Activated B cell treated with CpG ODN at 0.5 μM for 24 hours (primary cell): Measurements from ENCODE around the gene KCNMB2. TPM values are rescaled to one million over a fixed set of nuclear protein-coding genes. Genes with fewer than 3 reads are reported as not detected.

Experiments used
- ATAC-seq: fragments of 200-7000 bp; cut with Tn5 transposase; one replicate; pipeline ENCODE4 v1.10.0; 2021; ENCODE audit warnings: low read depth, mild to moderate bottlenecking, moderate library complexity
- CTCF ChIA-PET: fragments of 350-600 bp; sonication (Branson Sonifier 250); formaldehyde crosslinking; loops from one replicate; lab custom pipeline; 2021; ENCODE audit warnings: antibody characterized with exemption; lab: Charles Lee
- POLR2A ChIA-PET: fragments of 350-600 bp; sonication (Branson Sonifier 250); formaldehyde crosslinking; loops from one replicate; lab custom pipeline; 2021; ENCODE audit warnings: antibody characterized with exemption; lab: Charles Lee
- DNase-seq: peaks from one replicate; pipeline ENCODE4 v3.0.0; 2022
- H3K27ac Mint-ChIP-seq: one replicate; pipeline ENCODE4 v1.8.0; 2020; ENCODE audit warnings: mixed read lengths
- H3K27me3 Mint-ChIP-seq: one replicate; pipeline ENCODE4 v1.8.0; 2021; ENCODE audit warnings: mixed read lengths
- H3K36me3 Mint-ChIP-seq: one replicate; pipeline ENCODE4 v1.8.0; 2021; ENCODE audit warnings: low read depth, mixed read lengths
- H3K4me1 Mint-ChIP-seq: one replicate; pipeline ENCODE4 v1.8.0; 2021; ENCODE audit warnings: mixed read lengths
- H3K4me3 Mint-ChIP-seq: one replicate; pipeline ENCODE4 v1.8.0; 2020; ENCODE audit warnings: mild to moderate bottlenecking, mixed read lengths
- H3K9me3 Mint-ChIP-seq: one replicate; pipeline ENCODE4 v1.8.0; 2020; ENCODE audit warnings: mixed read lengths
- intact Hi-C: fragments of 100-400 bp; cut with micrococcal nuclease; formaldehyde crosslinking; loops from one replicate; pipeline ENCODE4 v1.15.1; 2024
- total RNA-seq: library from RNA; stranded (reverse); gene quantifications from 2 replicates; pipeline ENCODE4 v1.2.3, GENCODE V29; 2022
- TF ChIP-seq, protein P1 (sequence below): fragments of 200-600 bp; IDR thresholded peaks from one replicate; pipeline ENCODE4 v1.8.0; 2022; ENCODE audit warnings: antibody characterized with exemption, mild to moderate bottlenecking

KCNMB2 gene
- total RNA-seq, 1 donor from 2014 or later, result not detected

DNA sequence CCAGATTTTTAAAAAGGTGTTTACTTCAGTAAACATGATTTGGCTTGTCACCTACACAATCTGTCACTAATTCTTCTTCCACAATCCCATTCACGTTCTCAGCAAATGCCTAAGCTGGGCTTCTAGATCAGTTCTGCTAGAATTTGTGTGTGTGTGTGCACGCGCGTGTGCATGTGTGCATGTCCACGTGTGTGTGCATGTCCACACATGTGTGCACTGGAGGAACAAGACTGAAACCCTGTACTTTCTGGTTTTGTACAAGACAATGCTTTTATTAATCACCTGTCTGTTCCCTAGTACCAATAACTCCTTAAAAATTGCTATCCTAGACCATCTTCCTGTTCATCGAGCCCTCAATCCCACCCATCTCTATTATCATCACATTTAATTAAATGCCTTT lies 229.2 kb downstream of the KCNMB2 start:
- no peaks in the 10 kb centered on the region for H3K36me3 Mint-ChIP-seq
- ChIA-PET POLR2A (no interaction called here), CTCF (no interaction called here)
- no peak overlapping the region for H3K27ac Mint-ChIP-seq
- ATAC-seq (no peak), DNase-seq (no peak)
- H3K27me3 Mint-ChIP-seq, result no peaks in the 10 kb centered on the region
- H3K9me3 Mint-ChIP-seq, result no peaks in the 10 kb centered on the region
- H3K4me1 Mint-ChIP-seq, result no peaks in the 10 kb centered on the region
- TF ChIP-seq, protein P1, sequence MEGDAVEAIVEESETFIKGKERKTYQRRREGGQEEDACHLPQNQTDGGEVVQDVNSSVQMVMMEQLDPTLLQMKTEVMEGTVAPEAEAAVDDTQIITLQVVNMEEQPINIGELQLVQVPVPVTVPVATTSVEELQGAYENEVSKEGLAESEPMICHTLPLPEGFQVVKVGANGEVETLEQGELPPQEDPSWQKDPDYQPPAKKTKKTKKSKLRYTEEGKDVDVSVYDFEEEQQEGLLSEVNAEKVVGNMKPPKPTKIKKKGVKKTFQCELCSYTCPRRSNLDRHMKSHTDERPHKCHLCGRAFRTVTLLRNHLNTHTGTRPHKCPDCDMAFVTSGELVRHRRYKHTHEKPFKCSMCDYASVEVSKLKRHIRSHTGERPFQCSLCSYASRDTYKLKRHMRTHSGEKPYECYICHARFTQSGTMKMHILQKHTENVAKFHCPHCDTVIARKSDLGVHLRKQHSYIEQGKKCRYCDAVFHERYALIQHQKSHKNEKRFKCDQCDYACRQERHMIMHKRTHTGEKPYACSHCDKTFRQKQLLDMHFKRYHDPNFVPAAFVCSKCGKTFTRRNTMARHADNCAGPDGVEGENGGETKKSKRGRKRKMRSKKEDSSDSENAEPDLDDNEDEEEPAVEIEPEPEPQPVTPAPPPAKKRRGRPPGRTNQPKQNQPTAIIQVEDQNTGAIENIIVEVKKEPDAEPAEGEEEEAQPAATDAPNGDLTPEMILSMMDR, result no peak
- intact Hi-C loops, result no loop called here
- no peak overlapping the region for H3K4me3 Mint-ChIP-seq

DNA sequence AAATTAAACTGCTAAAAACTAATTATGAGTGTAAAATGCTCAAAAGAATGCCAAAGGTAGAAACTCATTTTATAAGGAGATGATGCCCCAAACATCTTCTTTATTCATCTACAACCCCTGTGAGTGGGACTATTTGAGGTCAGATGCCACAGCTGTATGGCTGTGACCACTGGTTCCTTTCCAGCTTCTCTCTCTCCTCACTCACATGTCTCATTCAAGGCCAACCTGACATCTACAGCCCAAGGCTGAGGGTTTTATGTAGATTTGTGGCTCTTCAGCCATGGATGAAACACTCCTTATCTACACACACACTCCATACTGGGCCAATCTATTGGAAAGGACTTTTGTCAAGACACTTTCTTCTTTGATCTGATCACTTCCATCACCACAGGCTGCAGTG lies 231.3 kb downstream of the KCNMB2 start:
- no peak for ATAC-seq
- CTCF ChIA-PET, result no interaction called here

DNA sequence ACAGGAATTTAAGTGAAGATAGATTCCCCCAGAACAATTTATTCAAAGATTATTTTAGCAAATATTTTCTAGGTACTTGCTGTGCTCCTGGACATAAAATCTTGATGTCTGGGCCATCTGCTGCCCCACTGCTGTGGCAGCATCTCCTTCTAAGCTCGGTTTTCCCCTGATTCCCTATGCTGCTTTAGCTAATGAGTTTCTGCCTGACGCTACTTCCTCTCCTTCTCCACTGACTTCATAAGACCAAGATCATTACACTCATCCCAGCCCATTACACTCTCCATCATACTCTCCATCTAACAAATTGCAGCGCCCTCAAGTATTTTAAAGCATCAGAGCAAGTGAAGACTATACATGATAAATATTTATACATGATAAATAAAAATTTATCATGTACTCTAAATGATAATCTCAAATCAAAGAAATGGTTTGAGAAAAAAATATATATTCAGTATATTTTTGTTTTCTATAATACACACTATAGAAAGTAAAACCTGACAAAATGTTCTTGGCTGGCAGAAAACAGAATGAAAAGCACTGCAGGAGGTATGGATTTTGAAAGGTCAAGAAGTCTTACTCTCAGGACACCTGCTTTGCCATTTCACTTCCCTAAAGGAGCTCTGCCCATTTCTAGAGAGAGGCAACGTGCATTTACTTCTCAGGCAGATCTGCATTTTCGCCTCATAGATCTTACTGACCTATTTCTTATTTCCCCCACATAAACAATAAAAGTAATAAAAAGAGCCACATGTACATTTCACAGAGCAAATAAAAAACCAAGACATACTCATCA lies 232.0 kb downstream of the KCNMB2 start:
- CTCF ChIA-PET, result no interaction called here
- intact Hi-C loops, result no loop called here
- POLR2A ChIA-PET, result no interaction called here
- no peaks in the 10 kb centered on the region for H3K9me3 Mint-ChIP-seq
- H3K27me3 Mint-ChIP-seq, result no peaks in the 10 kb centered on the region
- no peak for ATAC-seq
- no peak overlapping the region for H3K4me3 Mint-ChIP-seq
- no peak for DNase-seq
- H3K4me1 Mint-ChIP-seq, result no peaks in the 10 kb centered on the region
- TF ChIP-seq, protein P1, result no peak
- no peak overlapping the region for H3K27ac Mint-ChIP-seq
- no peaks in the 10 kb centered on the region for H3K36me3 Mint-ChIP-seq

More for the DNA sequence above, 231.3 kb downstream of the KCNMB2 start:
- Mint-ChIP-seq H3K4me3 (no peak overlapping the region), H3K4me1 (no peaks in the 10 kb centered on the region), H3K36me3 (no peaks in the 10 kb centered on the region), H3K9me3 (no peaks in the 10 kb centered on the region), H3K27ac (no peak overlapping the region), H3K27me3 (no peaks in the 10 kb centered on the region)
- TF ChIP-seq, protein P1, result no peak
- intact Hi-C loops, result no loop called here
- POLR2A ChIA-PET, result no interaction called here
- no peak for DNase-seq

DNA sequence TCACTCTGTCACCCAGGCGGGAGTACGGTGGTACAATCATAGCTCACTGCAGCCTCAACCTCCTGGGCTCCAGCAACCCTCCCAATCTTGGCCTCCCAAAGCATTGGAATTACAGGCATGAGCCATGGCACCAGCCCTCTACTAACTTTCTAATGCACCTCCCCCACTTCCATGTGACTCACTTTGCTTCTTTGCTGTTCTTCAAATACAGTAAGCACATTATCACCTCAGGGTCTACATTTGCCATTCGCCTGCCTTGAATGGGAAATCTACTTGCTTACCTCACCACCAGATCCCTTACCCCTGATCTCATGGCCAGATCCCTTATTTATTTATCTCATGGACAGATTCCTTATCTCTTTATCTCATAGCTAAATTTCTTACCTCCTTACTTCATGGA lies 235.3 kb downstream of the KCNMB2 start:
- POLR2A ChIA-PET, result no interaction called here
- Mint-ChIP-seq H3K36me3 (no peaks in the 10 kb centered on the region), H3K9me3 (peaks cover 3% of the 10 kb centered on the region), H3K4me3 (no peak overlapping the region), H3K4me1 (no peaks in the 10 kb centered on the region), H3K27ac (no peak overlapping the region), H3K27me3 (no peaks in the 10 kb centered on the region)
- TF ChIP-seq, protein P1, result no peak
- CTCF ChIA-PET, result no interaction called here
- ATAC-seq (no peak), DNase-seq (no peak)
- intact Hi-C loops, result no loop called here

DNA sequence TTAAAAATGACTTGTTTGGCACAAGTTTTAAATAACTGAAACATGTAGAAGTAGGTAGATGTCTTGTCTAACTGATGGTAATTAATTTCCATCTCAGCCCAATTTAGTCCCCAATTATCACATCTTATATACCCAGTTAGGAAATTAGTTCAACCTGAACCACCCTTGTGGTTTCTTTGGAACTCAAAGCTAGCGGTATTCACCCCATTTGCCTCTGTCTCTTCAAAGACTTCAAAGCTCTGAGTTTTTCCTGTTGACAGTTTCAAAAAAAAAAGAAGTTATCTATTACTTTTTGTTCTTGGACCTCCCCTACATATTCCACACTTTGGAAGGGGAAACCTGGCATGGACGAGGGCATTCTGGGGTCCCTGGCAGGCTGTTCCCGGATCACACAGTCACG lies 236.5 kb downstream of the KCNMB2 start:
- Mint-ChIP-seq H3K9me3 (peaks cover 3% of the 10 kb centered on the region), H3K4me1 (no peaks in the 10 kb centered on the region), H3K4me3 (no peak overlapping the region), H3K36me3 (no peaks in the 10 kb centered on the region), H3K27me3 (no peaks in the 10 kb centered on the region), H3K27ac (no peak overlapping the region)
- TF ChIP-seq, protein P1, result no peak
- intact Hi-C loops, result no loop called here
- ATAC-seq (no peak), DNase-seq (no peak)
- ChIA-PET CTCF (no interaction called here), POLR2A (no interaction called here)
